GM19452 (cell line): ENCODE measurements around the gene CRABP1.
"Not testable (repeated sequence)": the region's sequence is repeated elsewhere in the genome, so short reads cannot be mapped to it uniquely, and the experiment has no call there.

Experiments used
- ATAC-seq: cut with Tn5 transposase; IDR thresholded peaks from one replicate; pipeline ENCODE4 v1.9.1; 2021; ENCODE audit not compliant: unreplicated experiment

The CRABP1 gene

DNA sequence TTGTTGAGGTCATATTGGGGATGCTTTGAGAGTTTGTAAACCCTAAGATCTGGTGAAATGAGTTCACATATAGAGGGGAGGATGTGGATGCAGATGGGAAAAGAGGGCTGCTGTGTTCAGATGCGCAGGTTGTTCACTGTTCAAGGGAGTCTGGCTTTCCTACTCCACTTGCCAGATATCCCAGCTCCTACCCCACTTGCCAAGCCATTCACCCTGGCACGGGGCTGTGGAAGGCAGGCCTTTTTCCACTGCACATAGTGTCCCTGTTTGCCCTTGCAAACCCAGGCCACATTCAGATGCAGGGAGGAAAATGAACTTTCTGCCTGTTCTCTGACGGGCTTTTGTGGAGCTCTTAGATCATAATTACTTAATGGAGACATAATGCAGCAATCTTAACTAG lies 29.0 kb downstream of the CRABP1 start:
- no peak for ATAC-seq

DNA sequence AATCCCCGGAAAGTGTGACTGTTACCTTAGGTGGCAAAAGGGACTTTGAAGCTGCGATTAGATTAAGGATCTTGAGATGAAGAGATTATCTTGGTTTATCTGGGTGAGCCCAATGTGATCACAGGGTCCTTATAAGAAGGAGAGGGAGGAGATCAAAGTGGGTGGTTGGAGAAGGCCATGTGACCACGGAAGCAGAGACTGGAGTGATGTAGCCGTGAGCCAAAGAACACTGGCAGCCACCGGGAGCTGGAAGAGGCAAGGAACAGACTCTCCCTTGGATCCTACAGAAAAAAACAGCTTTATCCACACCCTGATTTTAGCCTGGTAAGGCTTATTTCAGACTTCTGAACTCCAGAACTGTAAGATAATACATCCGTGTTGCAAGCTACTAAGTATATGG lies 29.9 kb downstream of the CRABP1 start:
- no peak for ATAC-seq

DNA sequence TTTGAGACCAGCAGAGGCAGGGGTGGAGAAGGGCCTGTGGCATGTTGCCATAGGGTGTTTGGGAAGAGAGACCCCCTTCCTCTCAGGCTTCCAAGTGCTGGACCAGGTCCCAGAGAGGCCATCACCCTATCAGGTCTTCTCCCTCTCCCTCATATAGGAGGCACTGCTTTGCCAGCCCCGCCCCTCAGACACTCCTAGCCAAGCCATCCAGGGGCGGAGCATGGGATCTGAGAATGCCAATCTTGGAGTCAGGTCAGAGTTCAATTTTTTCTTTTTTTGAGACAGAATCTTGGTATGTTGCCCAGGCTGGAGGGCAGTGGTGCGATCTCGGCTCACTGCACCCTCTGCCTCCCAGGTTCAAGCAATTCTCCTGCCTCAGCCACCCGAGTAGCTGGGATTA lies 32.7 kb downstream of the CRABP1 start:
- ATAC-seq = no peak

DNA sequence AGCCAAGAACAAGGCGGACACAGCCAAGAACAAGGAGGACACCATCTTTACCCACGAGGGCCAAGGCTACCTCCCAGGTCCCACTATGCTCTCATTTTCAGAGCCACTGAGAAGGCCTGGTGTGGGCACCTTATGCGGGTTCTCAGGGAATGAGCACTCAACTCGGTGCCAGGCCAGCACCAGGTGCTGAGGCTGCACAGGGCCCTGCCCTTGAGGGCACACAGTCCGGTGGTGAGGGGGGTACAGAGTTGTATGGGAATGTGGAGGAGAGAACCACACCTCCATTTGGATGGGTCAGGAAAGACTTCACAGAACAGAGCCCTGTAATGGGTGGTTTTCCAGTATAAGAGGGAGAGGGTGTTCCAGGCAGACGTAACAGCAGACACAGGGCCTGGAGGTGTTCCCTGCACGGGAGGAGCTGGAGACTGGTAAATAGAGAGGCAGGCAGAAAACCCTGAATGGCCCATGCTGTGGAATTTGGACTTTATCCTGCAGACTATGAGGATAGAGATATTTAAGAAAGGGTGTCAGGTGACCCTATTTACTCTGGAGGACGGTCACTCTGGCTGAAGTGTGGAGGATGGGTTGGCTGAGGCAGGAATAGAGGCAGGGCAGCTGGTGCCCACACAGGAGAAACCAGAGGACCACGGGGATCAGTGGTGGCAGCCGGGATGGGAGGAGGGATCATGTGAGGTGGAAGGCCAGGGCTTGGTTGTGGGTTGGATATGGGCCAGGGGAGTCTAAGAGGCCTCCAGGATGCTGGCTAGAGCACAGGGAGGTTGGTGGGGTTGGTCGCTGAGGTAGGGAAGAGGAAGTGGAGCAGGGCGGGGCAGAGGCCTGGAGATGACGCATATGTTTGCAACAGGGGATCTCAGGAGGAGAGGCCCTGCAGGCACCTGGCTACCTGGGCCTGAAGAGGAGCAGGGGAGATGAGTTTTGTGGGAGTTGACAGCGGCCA lies 34.6 kb downstream of the CRABP1 start:
- ATAC-seq = no peak

DNA sequence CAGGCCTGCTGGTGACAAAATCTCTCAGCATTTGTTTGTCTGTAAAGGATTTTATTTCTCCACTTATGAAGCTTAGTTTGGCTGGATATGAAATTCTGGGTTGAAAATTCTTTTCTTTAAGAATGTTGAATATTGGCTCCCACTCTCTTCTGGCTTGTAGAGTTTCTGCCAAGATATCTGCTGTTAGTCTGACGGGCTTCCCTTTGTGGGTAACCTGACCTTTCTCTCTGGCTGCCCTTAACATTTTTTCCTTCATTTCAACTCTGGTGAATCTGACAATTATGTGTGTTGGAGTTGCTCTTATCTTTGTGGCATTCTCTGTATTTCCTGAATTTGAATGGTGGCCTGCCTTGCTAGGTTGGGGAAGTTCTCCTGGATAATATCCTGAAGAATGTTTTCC lies 40.0 kb downstream of the CRABP1 start:
- ATAC-seq = not testable (repeated sequence)

DNA sequence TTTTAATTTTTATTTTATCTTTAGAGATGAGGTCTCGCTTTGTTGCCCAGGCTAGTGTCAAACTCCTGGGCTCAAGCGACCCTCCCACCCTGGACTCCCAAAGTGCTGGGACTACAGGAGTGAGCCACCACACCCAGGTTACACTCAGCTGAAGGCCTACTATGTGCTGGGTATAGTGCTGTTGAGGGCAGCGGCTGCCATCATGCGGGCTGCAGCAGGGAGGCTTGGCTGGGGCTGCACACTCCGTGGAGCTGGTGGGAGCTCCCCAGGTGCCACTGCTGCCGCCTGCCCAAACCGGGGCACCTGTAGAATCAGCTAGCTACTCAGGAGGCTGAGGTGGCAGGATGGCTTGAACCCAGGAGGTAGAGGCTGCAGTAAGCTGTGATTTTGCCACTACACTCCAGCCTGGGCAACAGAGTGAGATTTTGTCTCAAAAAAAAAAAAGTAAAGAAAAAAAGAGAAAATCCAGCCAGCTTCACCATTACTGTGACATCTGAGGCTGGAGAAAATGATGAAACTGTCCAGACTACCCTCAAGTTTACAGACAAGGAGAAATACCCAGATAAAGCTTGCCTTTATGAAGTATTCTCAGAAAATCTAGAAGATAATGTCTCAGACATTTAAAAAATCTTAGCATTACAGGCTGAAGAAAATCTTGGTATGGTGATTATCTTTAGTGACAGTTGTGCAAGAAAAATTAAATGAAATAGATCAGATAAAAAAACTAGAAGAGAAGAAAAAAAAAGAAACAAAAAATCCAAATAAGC lies 42.1 kb downstream of the CRABP1 start:
- ATAC-seq = no peak

DNA sequence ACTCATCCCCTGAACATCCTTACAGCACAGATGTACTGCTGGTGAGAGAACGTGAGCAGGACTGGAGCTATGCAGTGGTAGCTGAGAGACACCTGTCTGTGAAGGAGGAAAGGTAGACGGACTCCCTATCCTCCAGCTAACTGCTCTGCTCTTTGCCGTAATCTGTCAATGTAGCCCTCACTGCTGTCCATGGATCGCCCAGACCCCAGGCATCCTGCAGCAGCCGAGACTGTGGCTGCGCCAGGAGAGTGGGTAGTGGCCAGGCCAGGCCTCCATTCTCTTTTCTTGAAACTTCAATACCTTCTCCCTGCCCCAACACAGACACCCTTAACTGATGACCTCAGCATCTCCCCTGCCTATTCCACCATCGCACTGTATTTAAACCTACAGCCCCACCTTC lies 44.5 kb downstream of the CRABP1 start:
- no peak for ATAC-seq

DNA sequence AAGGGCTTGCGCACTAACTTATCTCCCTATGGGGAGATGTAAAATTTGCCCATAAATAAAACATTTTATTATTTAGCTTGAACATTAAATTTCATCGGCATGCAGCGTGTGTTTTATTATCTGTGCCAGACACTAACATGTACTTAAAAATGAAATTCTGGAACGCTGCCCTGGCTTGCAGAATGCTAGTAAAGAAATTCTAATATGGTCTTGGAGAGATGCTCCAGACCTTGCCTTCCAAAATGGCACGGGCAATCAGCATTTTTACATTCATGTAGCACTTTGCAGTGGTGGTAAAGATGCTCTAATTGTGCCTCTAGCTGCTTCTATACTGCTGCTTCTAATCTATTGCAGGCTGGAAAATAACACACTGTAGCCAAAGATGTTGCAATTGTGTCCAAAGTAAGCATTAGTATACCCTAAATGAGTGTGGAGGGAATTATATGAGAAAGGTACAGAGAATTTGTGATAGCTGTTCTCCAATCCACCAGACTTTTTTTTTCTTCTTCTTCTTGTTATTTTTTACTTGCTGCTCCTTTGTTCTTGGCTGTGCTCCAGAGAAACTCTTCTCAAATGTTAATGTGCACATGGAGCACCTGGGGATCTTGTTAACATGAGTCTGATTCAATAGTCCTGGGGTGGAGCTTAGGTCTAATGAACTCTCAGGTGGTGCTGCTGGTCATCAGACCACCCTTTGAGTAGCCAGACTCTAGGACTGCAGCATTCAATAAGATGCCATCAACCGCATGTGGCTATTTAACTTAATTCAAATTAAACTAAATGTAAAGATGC lies 47.3 kb downstream of the CRABP1 start:
- no peak for ATAC-seq

DNA sequence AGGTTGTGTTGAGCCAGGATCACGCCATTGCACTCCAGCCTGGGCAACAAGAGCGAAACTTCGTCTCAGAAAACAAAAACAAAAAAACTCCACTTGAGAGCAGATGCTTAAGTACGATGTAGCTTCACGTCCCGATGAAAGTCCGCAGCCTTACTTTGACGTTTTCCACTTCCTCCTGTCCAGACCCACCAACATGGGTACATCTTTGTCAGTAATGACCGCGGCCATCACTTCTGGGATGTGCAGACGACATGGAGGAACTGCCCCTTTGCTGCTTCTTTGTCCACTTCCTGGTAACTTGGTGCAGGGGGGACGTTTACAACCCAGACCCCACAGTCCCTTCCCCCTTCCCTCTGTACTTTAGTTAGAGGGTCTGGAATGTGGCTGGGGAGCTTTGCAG lies 48.7 kb downstream of the CRABP1 start:
- ATAC-seq = no peak

DNA sequence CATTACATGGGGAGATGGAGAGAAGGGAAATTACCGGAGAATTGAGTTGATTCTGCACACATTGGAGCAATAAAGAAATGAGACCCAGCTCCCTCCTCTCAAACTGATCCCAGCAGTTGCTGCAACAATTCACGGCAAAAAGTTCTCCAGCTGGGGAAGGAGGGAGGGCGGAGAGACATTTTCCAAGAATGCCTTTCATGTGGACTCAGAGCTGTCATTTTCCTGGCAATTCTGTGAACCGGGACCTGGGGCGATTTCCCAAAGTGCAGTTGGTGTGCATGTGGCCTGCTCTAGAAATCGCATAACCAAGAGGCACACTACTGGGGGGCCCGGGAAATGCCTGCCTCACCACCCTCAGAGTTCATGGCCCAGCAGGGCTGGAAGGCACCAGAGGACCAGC lies 49.2 kb downstream of the CRABP1 start:
- no peak for ATAC-seq

DNA sequence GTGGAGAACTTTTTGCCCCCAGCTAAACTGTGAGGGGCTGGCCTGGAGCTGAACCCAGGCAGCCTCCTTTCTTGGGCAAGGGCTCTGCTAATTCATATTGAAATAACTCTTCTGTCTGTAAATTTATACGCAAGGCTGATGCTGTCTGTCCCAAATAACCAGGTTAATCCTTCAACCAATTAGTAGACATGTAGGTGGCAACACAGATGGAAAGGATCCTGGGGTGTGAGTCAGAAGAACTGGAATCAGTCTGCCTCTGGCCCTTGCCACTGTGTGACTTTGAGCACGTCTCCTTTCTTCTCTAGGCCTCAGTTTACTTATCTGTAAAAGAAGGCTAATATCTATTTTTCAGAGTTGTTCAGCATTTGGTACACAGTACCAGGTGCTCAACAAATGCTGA lies 49.6 kb downstream of the CRABP1 start:
- no peak for ATAC-seq

DNA sequence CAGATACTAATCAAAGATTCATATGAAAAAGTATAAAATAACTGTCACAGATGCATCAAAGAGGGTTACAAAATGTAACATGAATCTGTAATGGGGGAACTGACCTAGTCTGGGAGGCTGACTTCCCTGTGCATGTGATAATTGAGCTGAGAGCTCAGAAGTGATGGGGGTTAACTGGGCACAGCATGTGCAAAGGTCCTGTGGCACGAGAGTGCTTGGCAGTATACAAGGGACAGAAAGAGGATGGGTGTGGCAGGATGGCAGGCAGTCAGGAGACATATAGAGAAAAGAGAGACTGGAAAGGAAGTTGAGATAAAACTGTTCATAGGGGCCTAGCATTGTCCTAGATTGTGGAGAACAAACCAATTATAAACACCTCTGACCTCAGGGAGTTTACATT lies 50.1 kb downstream of the CRABP1 start:
- no peak for ATAC-seq

DNA sequence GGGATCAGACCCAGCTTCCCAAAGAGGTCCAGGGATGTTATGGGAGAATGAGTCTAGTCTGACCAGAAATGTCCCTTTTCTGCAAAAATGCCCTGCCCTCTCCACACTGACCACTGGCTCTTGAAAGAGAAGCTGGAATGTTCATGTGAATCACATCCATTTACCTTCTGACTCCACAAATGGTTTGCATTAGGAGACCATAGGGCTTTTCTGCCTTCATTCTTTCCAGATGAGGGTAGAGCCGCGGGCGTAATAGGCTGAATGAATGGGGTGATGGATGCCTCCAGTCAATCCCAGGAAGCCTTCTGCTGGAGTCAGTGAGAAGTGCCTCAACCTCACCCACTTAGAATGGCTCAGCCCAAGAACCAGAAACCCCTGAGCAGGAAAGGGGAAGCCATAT lies 50.7 kb downstream of the CRABP1 start:
- no peak for ATAC-seq

DNA sequence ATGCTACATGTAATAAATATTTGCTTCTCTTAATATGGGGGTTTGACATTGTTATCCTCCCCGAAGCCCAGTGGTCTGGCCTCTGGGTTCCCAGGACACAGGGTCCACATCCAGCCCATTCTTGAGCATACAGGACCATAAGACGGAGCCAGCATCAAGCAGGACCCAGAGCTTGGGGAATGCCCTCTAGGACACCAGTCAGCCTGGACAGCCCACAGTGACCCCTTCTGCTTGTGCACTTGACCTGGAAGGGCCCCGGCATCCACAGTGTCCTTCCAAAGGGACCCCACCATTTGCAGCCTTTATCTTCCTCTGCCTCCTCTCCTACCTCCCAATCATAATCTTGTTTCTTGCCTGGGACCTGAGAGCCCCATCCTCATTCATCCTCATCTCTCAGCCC lies 51.6 kb downstream of the CRABP1 start:
- no peak for ATAC-seq

DNA sequence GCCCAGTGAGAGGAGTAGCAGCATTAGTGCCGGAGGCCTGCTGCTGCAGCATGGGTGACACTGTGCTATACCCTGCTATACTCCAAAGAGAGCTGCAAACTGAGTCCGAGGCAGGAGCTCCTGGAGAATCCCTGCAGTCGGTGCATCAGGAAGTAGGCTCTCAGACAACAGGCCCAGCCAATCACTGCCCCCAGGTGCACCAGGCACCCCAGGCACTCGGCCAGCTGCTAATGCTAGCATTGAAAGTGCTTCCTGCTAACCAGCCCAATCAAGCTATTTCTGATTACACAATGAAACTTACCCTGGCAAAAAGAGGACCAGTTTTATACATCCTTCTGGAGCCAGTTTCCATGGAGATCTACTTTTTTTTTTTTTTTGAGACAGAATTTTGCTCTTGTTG lies 52.3 kb downstream of the CRABP1 start:
- no peak for ATAC-seq

DNA sequence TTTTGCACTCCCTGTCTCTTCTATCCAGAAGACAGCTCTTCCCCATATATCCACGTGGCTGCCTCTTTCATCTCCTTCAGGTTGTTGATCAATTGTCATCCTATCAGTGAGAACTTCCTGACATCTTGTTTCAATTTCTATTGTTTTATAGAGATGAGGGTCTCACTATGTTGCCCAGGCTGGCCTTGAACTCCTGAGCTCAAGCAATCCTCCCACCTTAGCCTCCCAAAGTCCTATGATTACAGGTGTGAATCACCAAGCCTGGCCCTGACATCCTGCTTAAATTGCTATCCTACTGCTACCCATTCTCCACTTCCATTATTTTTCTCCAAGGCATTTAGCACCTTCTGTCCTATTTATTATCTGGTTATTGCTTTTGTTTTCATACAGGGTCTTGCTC lies 53.0 kb downstream of the CRABP1 start:
- no peak for ATAC-seq

DNA sequence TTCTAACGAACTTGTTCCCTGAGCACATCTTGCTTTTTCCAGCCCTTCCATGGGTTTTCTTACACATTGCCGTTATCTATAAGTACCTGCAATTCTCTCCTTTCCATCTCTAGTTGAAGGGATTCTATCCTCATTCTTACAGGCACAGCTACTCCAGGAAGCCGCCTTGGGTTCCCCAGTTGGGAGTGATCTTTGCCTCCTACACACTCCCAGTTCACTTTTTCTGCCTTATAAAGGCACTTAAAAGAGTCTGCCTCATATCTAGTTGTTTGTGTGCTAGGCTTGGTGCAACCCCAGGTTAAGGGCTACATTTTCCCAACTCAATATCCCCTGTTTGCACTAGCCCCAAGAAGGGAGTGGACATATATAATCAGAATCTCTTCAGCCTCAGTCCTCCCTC lies 53.9 kb downstream of the CRABP1 start:
- ATAC-seq = no peak

DNA sequence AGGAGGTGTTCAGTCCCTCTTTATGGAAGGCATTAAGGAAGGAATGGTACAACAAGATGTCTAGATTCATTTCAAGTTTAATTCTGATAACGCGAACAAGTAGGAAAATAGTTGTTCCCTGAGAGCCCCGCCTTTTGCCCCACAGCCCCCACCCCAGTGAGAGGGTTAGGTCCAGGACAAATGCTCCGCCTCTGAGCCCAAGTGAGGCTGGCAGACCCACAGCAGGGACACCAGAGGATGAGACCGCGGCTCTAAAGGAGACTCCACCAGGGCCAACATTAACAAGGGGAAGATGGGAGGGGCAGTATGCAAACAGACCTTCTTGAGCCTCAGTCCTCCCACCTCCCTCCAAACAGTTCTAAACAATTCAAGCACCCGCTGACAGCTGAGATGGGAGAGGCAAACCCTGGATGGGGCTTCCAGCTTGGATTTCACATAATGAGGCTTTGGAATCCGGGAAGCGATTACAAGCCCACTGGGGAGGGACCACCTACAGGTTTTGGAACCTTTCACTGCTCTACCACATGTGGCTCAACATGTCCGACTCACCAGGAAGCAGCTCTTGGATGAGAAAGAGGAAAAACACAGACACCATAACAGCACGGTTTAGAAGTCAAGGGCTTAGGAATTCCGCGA lies 54.9 kb downstream of the CRABP1 start:
- no peak for ATAC-seq

DNA sequence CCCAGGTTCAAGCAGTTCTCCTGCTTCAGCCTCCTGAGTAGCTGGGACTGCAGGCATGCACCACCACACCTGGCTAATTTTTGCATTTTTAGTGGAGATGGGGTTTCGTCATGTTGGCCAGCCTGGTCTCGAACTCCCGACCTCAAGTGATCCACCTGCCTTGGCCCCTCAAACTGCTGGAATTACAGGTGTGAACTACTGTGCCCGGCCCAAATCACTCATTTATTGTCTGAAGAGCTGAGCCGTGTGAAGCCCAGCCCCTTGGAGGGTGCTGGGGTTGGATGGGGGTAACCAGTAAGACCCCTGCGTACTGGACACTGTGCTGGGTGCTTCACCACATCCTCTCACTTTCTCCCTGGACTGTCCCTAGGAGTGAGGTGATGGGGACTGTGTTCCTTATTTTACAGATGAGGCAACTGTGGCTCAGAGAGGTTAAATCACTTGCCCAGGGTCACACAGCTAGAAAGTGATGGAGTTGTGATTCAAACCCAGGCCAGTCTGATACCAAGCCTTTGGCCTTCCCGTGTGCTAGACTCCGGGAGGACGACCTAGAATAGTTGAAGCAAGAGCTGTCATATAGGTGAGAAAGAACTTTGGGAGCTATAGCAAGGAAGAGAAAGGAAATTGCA lies 56.1 kb downstream of the CRABP1 start:
- no peak for ATAC-seq

DNA sequence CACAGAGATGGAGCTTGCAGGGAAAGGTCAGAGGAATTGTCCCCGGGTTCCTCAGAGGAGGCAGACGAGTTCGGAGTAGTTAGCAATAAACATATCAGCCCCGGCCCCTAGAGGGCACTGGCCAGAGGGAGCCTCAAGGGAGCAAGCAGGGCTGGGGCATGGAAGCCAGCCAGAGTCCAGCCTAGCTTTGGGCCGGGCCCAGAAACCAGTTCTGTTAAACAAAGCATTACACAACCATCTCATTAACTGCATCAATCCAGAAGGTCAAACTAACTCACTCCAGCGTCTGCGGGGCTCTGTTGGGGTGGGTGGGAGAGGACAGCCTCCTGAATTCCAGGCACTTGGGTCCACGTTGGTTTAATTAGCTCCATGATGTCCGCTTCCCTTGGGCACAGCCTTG lies 56.8 kb downstream of the CRABP1 start:
- no peak for ATAC-seq

DNA sequence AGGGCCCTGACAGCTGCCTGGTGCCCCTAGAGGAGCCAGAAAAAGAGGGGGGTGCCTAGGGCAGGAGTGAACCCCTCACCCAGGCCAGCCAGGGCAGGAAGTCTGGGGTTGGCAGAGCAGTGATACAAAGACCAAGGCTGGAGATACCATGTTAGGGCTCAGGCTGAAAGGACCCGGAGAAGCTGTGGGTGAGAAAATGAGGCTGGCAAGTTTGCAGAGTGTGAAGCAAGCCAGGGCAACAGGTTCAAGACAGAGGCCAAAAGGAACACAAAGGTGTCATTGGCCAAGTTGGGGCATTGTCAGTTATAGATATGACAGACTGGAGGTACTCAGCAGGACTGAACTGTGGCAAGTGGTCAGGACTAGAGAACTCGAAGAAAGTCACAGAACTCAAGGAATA lies 57.2 kb downstream of the CRABP1 start:
- no peak for ATAC-seq
